ENCODE data around the gene GEMIN5.

- TF ChIP-seq CTCF (IDR thresholded peaks at IDR 0.05) (no peak), POLR2A (IDR thresholded peaks at IDR 0.05) (no peak), POLR2AphosphoS5 (IDR thresholded peaks at IDR 0.05) (no peak)
These were observed 3.1 kb downstream of the GEMIN5 start for GRCh38 chr5:154934881-154935280.
